Endometrium (tissue), 2 donors: ENCODE results near the gene CEP164.

Experiments used
- FAIRE-seq: peaks from 2 replicates; lab custom pipeline; 2012; peaks lifted over from hg19 to GRCh38; lab: Jason Lieb, UNC
- donor health status: control.
- donor health status: control.

The CEP164 gene

GRCh38 chr11:117366875-117367274 is 39.2 kb downstream of the CEP164 start:
- FAIRE-seq, result no peak

GRCh38 chr11:117369534-117369933 is 41.9 kb downstream of the CEP164 start:
- FAIRE-seq, result no peak

GRCh38 chr11:117371453-117371852 is 43.8 kb downstream of the CEP164 start:
- no peak for FAIRE-seq

- FAIRE-seq, result no peak
These were observed 46.8 kb downstream of the CEP164 start for GRCh38 chr11:117374316-117375055.

GRCh38 chr11:117375960-117376359 is 48.3 kb downstream of the CEP164 start:
- no peak for FAIRE-seq

GRCh38 chr11:117376517-117376916 is 48.9 kb downstream of the CEP164 start:
- FAIRE-seq, result no peak

- no peak for FAIRE-seq
These were observed 51.6 kb downstream of the CEP164 start for GRCh38 chr11:117378976-117379865.

- no peak for FAIRE-seq
These were observed 53.0 kb downstream of the CEP164 start for GRCh38 chr11:117380676-117381075.

- no peak for FAIRE-seq
These were observed 54.1 kb downstream of the CEP164 start for GRCh38 chr11:117381481-117382387.

GRCh38 chr11:117382746-117383145 is 55.1 kb downstream of the CEP164 start:
- FAIRE-seq, result no peak

GRCh38 chr11:117384045-117384444 is 56.4 kb downstream of the CEP164 start:
- FAIRE-seq, result no peak

- no peak for FAIRE-seq
These were observed 57.8 kb downstream of the CEP164 start for GRCh38 chr11:117385471-117385870.

GRCh38 chr11:117385906-117386305 is 58.3 kb downstream of the CEP164 start:
- FAIRE-seq, result no peak

GRCh38 chr11:117387992-117388755 is 60.5 kb downstream of the CEP164 start:
- FAIRE-seq, result no peak

GRCh38 chr11:117390743-117391142 is 63.1 kb downstream of the CEP164 start:
- FAIRE-seq, result no peak

- FAIRE-seq, result no peak
These were observed 63.5 kb downstream of the CEP164 start for GRCh38 chr11:117391181-117391580.

- no peak for FAIRE-seq
These were observed 64.5 kb downstream of the CEP164 start for GRCh38 chr11:117392001-117392690.

- FAIRE-seq, result no peak
These were observed 65.3 kb downstream of the CEP164 start for GRCh38 chr11:117392979-117393378.

GRCh38 chr11:117394221-117394925 is 66.7 kb downstream of the CEP164 start:
- FAIRE-seq, result no peak

- no peak for FAIRE-seq
These were observed 67.8 kb downstream of the CEP164 start for GRCh38 chr11:117395476-117395875.
